Measurements from ENCODE around the gene FBXL20. TPM values are rescaled to one million over a fixed set of nuclear protein-coding genes. Genes with fewer than 3 reads are reported as not detected.

FBXL20 gene
- total and polyA plus RNA-seq, 2 donors (not counting 3 experiments of a cell fraction or from before 2014, with no cell fraction given) = 4.6 to 18.0 TPM

GRCh38 chr17:39225308-39225958, 176.0 kb downstream of the FBXL20 start, which contains the start of gene STAC2:
STAC2 (minus strand) TSS chr17:39225945; CDS start chr17:39225502, 443 bp downstream.
- dilution Hi-C loops (cut with MboI; ENCODE audit: extremely low pct_ligation_motif_present, low sequenced_read_pairs) = no loop called here
- Histone ChIP-seq H3K36me3 (ENCODE audit: control insufficient read depth in 2 of 2, extremely low read depth in 1 of 2, insufficient read depth in 2 of 2, low read length in 2 of 2) (no peaks in the 10 kb centered on the region), H3K9me1 (replicated peaks; ENCODE audit: control insufficient read depth, extremely low read depth, insufficient read depth, low read length) (no peaks in the 10 kb centered on the region), H3K27ac (ENCODE audit: insufficient read depth, low read depth, low read length) (no peak within 1 kb of the TSS), H3K9ac (replicated peaks; ENCODE audit: extremely low read depth, insufficient read depth, low read length) (no peak within 1 kb of the TSS), H2AFZ (ENCODE audit: low read depth, low read length) (peak within 1 kb of the TSS; percentile 42), H3K27me3 (ENCODE audit: control insufficient read depth in 2 of 2, insufficient read depth in 2 of 2, low read length in 2 of 2) (peaks cover 28 to 31% of the 10 kb centered on the region in 2 experiments), H3K4me3 (replicated peaks in 1 of 3; ENCODE audit: insufficient read depth in 1 of 3, low read depth in 1 of 3, low read length in 3 of 3) (peak within 1 kb of the TSS in 2 of 3 experiments; percentile 9 to 26), H4K20me1 (replicated peaks; ENCODE audit: control insufficient read depth, extremely low read depth, insufficient read depth, low read length) (no peaks in the 10 kb centered on the region), H3K4me1 (ENCODE audit: control insufficient read depth, extremely low read depth, insufficient read depth, low read length) (peaks cover 14% of the 10 kb centered on the region), H3K79me2 (ENCODE audit: control insufficient read depth, insufficient read depth, low read length) (no peaks in the 10 kb centered on the region), H3K9me3 (replicated peaks; ENCODE audit: control insufficient read depth, insufficient read depth, low read length) (no peaks in the 10 kb centered on the region), H3K4me2 (ENCODE audit: insufficient read depth, low read length) (peak within 1 kb of the TSS; percentile 55)
- DNase-seq (ENCODE audit: low read depth, low spot score) = no peak
- peak; percentile 93 for TF ChIP-seq EZH2 (IDR thresholded peaks at IDR 0.05; ENCODE audit: borderline replicate concordance, low read depth, low read length, severe bottlenecking)
- no peak for TF ChIP-seq POLR2AphosphoS5 (IDR thresholded peaks at IDR 0.05; ENCODE audit: insufficient read depth, low read depth, low read length)
- no peak for TF ChIP-seq FOS (IDR thresholded peaks at IDR 0.05; ENCODE audit: borderline replicate concordance, insufficient read depth, low read length)
- TF ChIP-seq JUN (IDR thresholded peaks at IDR 0.05; ENCODE audit: borderline replicate concordance, insufficient read depth, insufficient read length, low read depth) = no peak
- intact Hi-C loops (cut with micrococcal nuclease) = loop anchor here (2.0 kb wide), 1 partner anchor 25 kb away; the partner anchor contains the start of gene RPL19
- BruUV-seq (replicated peaks) = no TSS peak
- CTCF ChIA-PET = interaction anchor here (0.6 to 1.4 kb wide), 7 partner anchors 8 to 61 kb away, joined by 3 to 12 read pairs (median 5); no protein-coding TSS in a partner anchor
- FAIRE-seq = no peak
- POLR2A ChIA-PET = no interaction called here

- H3K36me3 ChIP-seq (ENCODE audit: control insufficient read depth in 2 of 2, extremely low read depth in 1 of 2, insufficient read depth in 2 of 2, low read length in 2 of 2) = no peaks in the 10 kb centered on the region
- POLR2A ChIA-PET = no interaction called here
- FAIRE-seq (no peak), DNase-seq (ENCODE audit: low read depth, low spot score) (no peak)
- peaks cover 14% of the 10 kb centered on the region for H3K4me1 ChIP-seq (ENCODE audit: control insufficient read depth, extremely low read depth, insufficient read depth, low read length)
- no peaks in the 10 kb centered on the region for H3K79me2 ChIP-seq (ENCODE audit: control insufficient read depth, insufficient read depth, low read length)
- no peak overlapping the region for H3K4me2 ChIP-seq (ENCODE audit: insufficient read depth, low read length)
- H3K27me3 ChIP-seq (ENCODE audit: control insufficient read depth in 2 of 2, insufficient read depth in 2 of 2, low read length in 2 of 2) = peaks cover 28 to 31% of the 10 kb centered on the region in 2 experiments
- no peak overlapping the region for H2AFZ ChIP-seq (ENCODE audit: low read depth, low read length)
- intact Hi-C loops (cut with micrococcal nuclease) = loop anchor here (2.0 kb wide), 1 partner anchor 24 kb away; the partner anchor contains the start of gene RPL19
- no peak overlapping the region for H3K4me3 ChIP-seq (replicated peaks in 1 of 3; ENCODE audit: insufficient read depth in 1 of 3, low read depth in 1 of 3, low read length in 3 of 3)
- no peaks in the 10 kb centered on the region for H3K9me1 ChIP-seq (replicated peaks; ENCODE audit: control insufficient read depth, extremely low read depth, insufficient read depth, low read length)
- H3K9ac ChIP-seq (replicated peaks; ENCODE audit: extremely low read depth, insufficient read depth, low read length) = no peak overlapping the region
- CTCF ChIA-PET = no interaction called here
- no peak overlapping the region for H3K27ac ChIP-seq (ENCODE audit: insufficient read depth, low read depth, low read length)
- TF ChIP-seq CTCF (IDR thresholded peaks at IDR 0.05; ENCODE audit: extremely low read depth in 1 of 2, insufficient read depth in 1 of 2, low read depth in 1 of 2, low read length in 2 of 2) (no peak), EZH2 (IDR thresholded peaks at IDR 0.05; ENCODE audit: borderline replicate concordance, low read depth, low read length, severe bottlenecking) (peak; percentile 98)
- H4K20me1 ChIP-seq (replicated peaks; ENCODE audit: control insufficient read depth, extremely low read depth, insufficient read depth, low read length) = no peaks in the 10 kb centered on the region
- H3K9me3 ChIP-seq (replicated peaks; ENCODE audit: control insufficient read depth, insufficient read depth, low read length) = no peaks in the 10 kb centered on the region
- BruUV-seq (replicated peaks) = no TSS peak
- dilution Hi-C loops (cut with MboI; ENCODE audit: extremely low pct_ligation_motif_present, low sequenced_read_pairs) = no loop called here
Observed at GRCh38 chr17:39224778-39225307, 176.6 kb downstream of the FBXL20 start.

Measured in endothelial cell of umbilical vein (primary cell).